GM12878 (cell line): Measurements from ENCODE around the gene NUDT12. TPM values are rescaled to one million over a fixed set of nuclear protein-coding genes. Genes with fewer than 3 reads are reported as not detected.

ENCODE experiments used
- ATAC-seq: fragments of 200-7000 bp; cut with Tn5 transposase; 3 replicates; pipeline ENCODE4 v1.9.1; 2020; ENCODE audit warnings: mild to moderate bottlenecking, moderate library complexity
- BruUV-seq: library from RNA; stranded (reverse); fragments of 400-500 nt; replicated peaks from 2 replicates; lab custom pipeline; 2021; lab: Mats Ljungman, UMichigan
- CTCF ChIA-PET: fragments of 300-600 bp; sonication (Branson Sonifier 250); formaldehyde crosslinking; extraction: SDS; loops from one replicate; lab custom pipeline; 2021; ENCODE audit warnings: inconsistent platforms; lab: Yijun Ruan, JAX
- POLR2A ChIA-PET: fragments of 350-600 bp; formaldehyde crosslinking; extraction: SDS; loops from one replicate; lab custom pipeline; 2021; ENCODE audit warnings: inconsistent platforms; lab: Charles Lee
- RAD21 ChIA-PET: fragments of 300-600 bp; sonication (Branson Sonifier 250); formaldehyde crosslinking; loops from one replicate; lab custom pipeline; 2023; ENCODE audit warnings: antibody characterized with exemption; ENCODE audit not compliant: unreplicated experiment; lab: Charles Lee
- SMC1A ChIA-PET: fragments of 300-600 bp; sonication (Branson Sonifier 250); formaldehyde crosslinking; loops from one replicate; lab custom pipeline; 2023; ENCODE audit not compliant: unreplicated experiment, uncharacterized antibody; lab: Charles Lee
- DNase-seq: peaks from one replicate; pipeline ENCODE4 v3.0.0-alpha.2; 2011; ENCODE audit warnings: low read depth, low spot score
- FAIRE-seq: peaks from 3 replicates; lab custom pipeline; 2011; peaks lifted over from hg19 to GRCh38; lab: Jason Lieb, UNC
- H2AFZ ChIP-seq: 2 replicates; pipeline ENCODE4 v1.6.0; 2011; ENCODE audit warnings: low read depth, low read length, control low read depth; ENCODE audit not compliant: control insufficient read depth
- H3K27ac ChIP-seq: 2 replicates; pipeline ENCODE4 v1.5.1; 2011; ENCODE audit warnings: control low read depth; ENCODE audit not compliant: control insufficient read depth, insufficient read depth
- H3K27me3 ChIP-seq, 2 experiments: replicated peaks in 1 of 2; 2 replicates each; pipeline versions ENCODE4 v1.6.0 to v1.6.1; 2011; ENCODE audit warnings: low read length in 1 of 2; ENCODE audit not compliant: control insufficient read depth in 2 of 2, insufficient read depth in 2 of 2
- H3K36me3 ChIP-seq, 2 experiments: 2 replicates each; pipeline ENCODE4 v1.5.1; 2011; ENCODE audit warnings: low read length in 1 of 2; ENCODE audit not compliant: control insufficient read depth in 2 of 2, insufficient read depth in 2 of 2
- H3K4me1 ChIP-seq: 2 replicates; pipeline ENCODE4 v1.6.1; 2011; ENCODE audit warnings: mild to moderate bottlenecking, low read length, moderate library complexity, mixed read lengths; ENCODE audit not compliant: control insufficient read depth, insufficient read depth
- H3K4me2 ChIP-seq: 2 replicates; pipeline ENCODE4 v1.6.0; 2011; ENCODE audit warnings: control low read depth; ENCODE audit not compliant: control insufficient read depth, insufficient read depth
- H3K4me3 ChIP-seq: fragments of 200-600 bp; sonication (generic); 2 replicates; pipeline ENCODE4 v1.5.1; 2016
- H3K79me2 ChIP-seq: 2 replicates; pipeline ENCODE4 v1.6.0; 2011; ENCODE audit warnings: low read length; ENCODE audit not compliant: control insufficient read depth, insufficient read depth
- H3K9ac ChIP-seq: 2 replicates; pipeline ENCODE4 v1.8.0; 2011; ENCODE audit warnings: low read length, control low read depth, mixed read lengths; ENCODE audit not compliant: control insufficient read depth, insufficient read depth
- H3K9me3 ChIP-seq: replicated peaks from 3 replicates; pipeline ENCODE4 v1.5.1; 2011; ENCODE audit warnings: mild to moderate bottlenecking, low read length; ENCODE audit not compliant: control insufficient read depth, insufficient read depth
- H4K20me1 ChIP-seq: 2 replicates; pipeline ENCODE4 v1.6.0; 2011; ENCODE audit not compliant: control insufficient read depth, insufficient read depth
- BCL11A ChIP-seq: IDR thresholded peaks from 2 replicates; pipeline ENCODE4 v1.6.1; 2011; ENCODE audit warnings: low read depth, low read length
- CEBPB ChIP-seq, 2 experiments: fragments of 150-350 bp in 1 of 2; IDR thresholded peaks; 2 replicates each; pipeline ENCODE4 v1.6.1; 2012 to 2014; ENCODE audit warnings: low read depth in 2 of 2, low read length in 2 of 2, borderline replicate concordance in 1 of 2, inconsistent platforms in 1 of 2
- EED ChIP-seq: sonication (generic); IDR thresholded peaks from 2 replicates; pipeline ENCODE4 v1.6.1; 2016; ENCODE audit warnings: antibody characterized with exemption, low read depth
- EGR1 ChIP-seq, 2 experiments: IDR thresholded peaks; 1 replicate in 1 of 2; 2 replicates in 1 of 2; pipeline ENCODE4 v1.6.1; 2011 to 2012; ENCODE audit warnings: low read depth in 2 of 2, low read length in 2 of 2, borderline replicate concordance in 1 of 2, mild to moderate bottlenecking in 1 of 2, moderate library complexity in 1 of 2
- HDAC6 ChIP-seq: fragments of 200-600 bp; sonication (generic); IDR thresholded peaks from one replicate; pipeline ENCODE4 v1.8.0; 2017; ENCODE audit warnings: antibody characterized with exemption; ENCODE audit not compliant: unreplicated experiment
- IKZF2 ChIP-seq, 2 experiments: fragments of 450-650 bp; IDR thresholded peaks; 2 replicates each; pipeline ENCODE4 v1.6.1; 2017; ENCODE audit warnings: mild to moderate bottlenecking in 2 of 2, moderate library complexity in 2 of 2
- MTA2 ChIP-seq: fragments of 450-650 bp; IDR thresholded peaks from 2 replicates; pipeline ENCODE4 v1.6.1; 2016; ENCODE audit warnings: low read depth, mild to moderate bottlenecking, moderate library complexity
- NFYA ChIP-seq: IDR thresholded peaks from 2 replicates; pipeline ENCODE4 v1.6.1; 2011; ENCODE audit warnings: low read depth, mild to moderate bottlenecking, low read length, improper control_type of control experiment, borderline replicate concordance
- NFYB ChIP-seq: IDR thresholded peaks from 2 replicates; pipeline ENCODE4 v1.6.1; 2011; ENCODE audit warnings: low read depth, mild to moderate bottlenecking, low read length, improper control_type of control experiment, moderate library complexity; ENCODE audit not compliant: insufficient read depth
- NR2C2 ChIP-seq: IDR thresholded peaks from 2 replicates; pipeline ENCODE4 v1.6.1; 2011; ENCODE audit warnings: borderline replicate concordance, low read depth; ENCODE audit not compliant: control insufficient read depth, insufficient read length
- NRF1 ChIP-seq: conservative IDR thresholded peaks from 2 replicates; pipeline ENCODE4 v1.6.1; 2011; ENCODE audit warnings: mild to moderate bottlenecking, low read depth, low read length, improper control_type of control experiment
- POLR2AphosphoS5 ChIP-seq: IDR thresholded peaks from 2 replicates; pipeline ENCODE4 v1.6.1; 2011; ENCODE audit warnings: mild to moderate bottlenecking, low read length, inconsistent platforms
- RB1 ChIP-seq: fragments of 450-650 bp; formaldehyde crosslinking; IDR thresholded peaks from 2 replicates; pipeline ENCODE4 v1.6.1; 2017; ENCODE audit warnings: mild to moderate bottlenecking, borderline replicate concordance
- SMC3 ChIP-seq: IDR thresholded peaks from 2 replicates; pipeline ENCODE4 v1.6.1; 2011; ENCODE audit warnings: low read length, improper control_type of control experiment, borderline replicate concordance
- SP1 ChIP-seq: IDR thresholded peaks from one replicate; pipeline ENCODE4 v1.6.1; 2011; ENCODE audit warnings: low read depth, low read length
- SPI1 ChIP-seq: IDR thresholded peaks from 2 replicates; pipeline ENCODE4 v1.6.1; 2011; ENCODE audit warnings: low read depth, mild to moderate bottlenecking, low read length, moderate library complexity, borderline replicate concordance; ENCODE audit not compliant: insufficient read depth
- TCF7 ChIP-seq: IDR thresholded peaks from 2 replicates; pipeline ENCODE4 v1.6.1; 2014; ENCODE audit warnings: antibody characterized with exemption, borderline replicate concordance
- in situ Hi-C: fragments of 300-500 bp; cut with MboI; formaldehyde crosslinking; loops from 9 replicates; pipeline ENCODE4 v1.14.3; 2018; ENCODE audit warnings: mixed read lengths
- intact Hi-C: fragments of 100-400 bp; cut with micrococcal nuclease; formaldehyde crosslinking; loops from one replicate; pipeline ENCODE4 v1.14.2; 2022; ENCODE audit not compliant: unreplicated experiment
- polyA plus RNA-seq, 11 experiments: library from polyadenylated mRNA; depleted of rRNA in 4 of 11; unstranded in 6 of 11; stranded (reverse) in 5 of 11; fragments of >200 nt; fragmentation: Nextera tagmentation in 4 of 11; fragmentation: Illumina TruSeq in 1 of 11; extraction: Ambion mirVana in 4 of 11; extraction: Trizol in 1 of 11; gene quantifications; 1 replicate in 1 of 11; 2 replicates in 10 of 11; pipeline versions ENCODE4 v1.2.1 to v1.2.3, GENCODE V29; 2011 to 2016; ENCODE audit warnings: inconsistent platforms in 2 of 11, missing spikeins in 2 of 11, low read depth in 1 of 11
- total RNA-seq, 4 experiments: library from RNA; depleted of rRNA in 3 of 4; stranded (reverse); fragments of >200 nt in 3 of 4; fragmentation: Illumina TruSeq in 1 of 4; extraction: Trizol in 1 of 4; gene quantifications; 2 replicates each; pipeline versions ENCODE4 v1.2.1 to v1.2.3, GENCODE V29; 2013 to 2021
- TF ChIP-seq, protein P1 (sequence below): fragments of 450-650 bp; IDR thresholded peaks from 2 replicates; pipeline ENCODE4 v1.6.1; 2016; ENCODE audit warnings: mild to moderate bottlenecking
- TF ChIP-seq, protein P2 (sequence below): fragments of 450-650 bp; formaldehyde crosslinking; IDR thresholded peaks from 2 replicates; pipeline ENCODE4 v1.5.0; 2022; ENCODE audit warnings: mild to moderate bottlenecking, missing genetic modification characterization

NUDT12 gene
- total and polyA plus RNA-seq, 10 of the 15 experiments (the other 5 are each of a cell fraction or from before 2014, with no cell fraction given): 2.9 to 9.0 (median 5.2) TPM

DNA sequence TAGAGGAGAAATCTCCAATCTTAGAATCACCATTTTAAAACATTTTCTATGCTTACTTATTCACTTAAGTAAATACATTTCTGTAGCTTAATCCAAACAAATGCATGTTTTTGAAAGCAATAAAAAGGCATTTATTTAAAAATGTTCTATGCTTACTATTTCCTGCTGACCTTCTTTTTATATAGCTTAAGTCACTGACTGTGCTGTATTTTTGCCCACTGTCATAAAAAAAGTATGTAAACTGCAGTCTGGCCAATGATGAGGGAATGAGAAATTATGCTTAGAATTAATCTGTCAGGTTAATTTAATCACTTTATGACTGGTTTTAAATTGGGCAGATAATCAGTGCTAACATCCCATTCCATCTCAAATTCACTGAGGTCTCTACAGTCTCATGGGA is 20.1 kb downstream of the NUDT12 start:
- intact Hi-C loops (no loop called here), in situ Hi-C loops (no loop called here)
- BruUV-seq: no TSS peak
- Histone ChIP-seq H3K9ac (no peak overlapping the region), H2AFZ (no peak overlapping the region), H3K4me3 (no peak overlapping the region), H3K9me3 (no peaks in the 10 kb centered on the region), H3K79me2 (no peaks in the 10 kb centered on the region), H3K4me1 (no peaks in the 10 kb centered on the region), H3K36me3 (no peaks in the 10 kb centered on the region), H4K20me1 (no peaks in the 10 kb centered on the region), H3K27me3 (no peaks in the 10 kb centered on the region; a peak in 1 of 4 replicates), H3K27ac (no peak overlapping the region), H3K4me2 (no peak overlapping the region)
- no peak for TF ChIP-seq SMC3
- no peak for TF ChIP-seq TCF7
- TF ChIP-seq, protein P1, sequence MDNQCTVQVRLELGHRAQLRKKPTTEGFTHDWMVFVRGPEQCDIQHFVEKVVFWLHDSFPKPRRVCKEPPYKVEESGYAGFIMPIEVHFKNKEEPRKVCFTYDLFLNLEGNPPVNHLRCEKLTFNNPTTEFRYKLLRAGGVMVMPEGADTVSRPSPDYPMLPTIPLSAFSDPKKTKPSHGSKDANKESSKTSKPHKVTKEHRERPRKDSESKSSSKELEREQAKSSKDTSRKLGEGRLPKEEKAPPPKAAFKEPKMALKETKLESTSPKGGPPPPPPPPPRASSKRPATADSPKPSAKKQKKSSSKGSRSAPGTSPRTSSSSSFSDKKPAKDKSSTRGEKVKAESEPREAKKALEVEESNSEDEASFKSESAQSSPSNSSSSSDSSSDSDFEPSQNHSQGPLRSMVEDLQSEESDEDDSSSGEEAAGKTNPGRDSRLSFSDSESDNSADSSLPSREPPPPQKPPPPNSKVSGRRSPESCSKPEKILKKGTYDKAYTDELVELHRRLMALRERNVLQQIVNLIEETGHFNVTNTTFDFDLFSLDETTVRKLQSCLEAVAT: no peak
- no peak for TF ChIP-seq IKZF2 (IDR thresholded peaks at IDR 0.05)
- TF ChIP-seq NFYB: no peak
- no peak for TF ChIP-seq NRF1
- no peak for TF ChIP-seq EED
- TF ChIP-seq HDAC6: no peak
- TF ChIP-seq NR2C2: no peak
- TF ChIP-seq CEBPB (IDR thresholded peaks at IDR 0.05; ENCODE audit: borderline replicate concordance in 1 of 2, low read depth in 2 of 2, low read length in 2 of 2): no peak
- TF ChIP-seq RB1: no peak
- no peak for TF ChIP-seq SPI1
- TF ChIP-seq NFYA: no peak
- no peak for TF ChIP-seq MTA2
- no peak for TF ChIP-seq SP1
- no peak for TF ChIP-seq BCL11A
- no peak for TF ChIP-seq POLR2AphosphoS5
- no peak for TF ChIP-seq EGR1 (IDR thresholded peaks at IDR 0.05; ENCODE audit: borderline replicate concordance in 1 of 2, low read depth in 2 of 2, low read length in 2 of 2)
- TF ChIP-seq, protein P2, sequence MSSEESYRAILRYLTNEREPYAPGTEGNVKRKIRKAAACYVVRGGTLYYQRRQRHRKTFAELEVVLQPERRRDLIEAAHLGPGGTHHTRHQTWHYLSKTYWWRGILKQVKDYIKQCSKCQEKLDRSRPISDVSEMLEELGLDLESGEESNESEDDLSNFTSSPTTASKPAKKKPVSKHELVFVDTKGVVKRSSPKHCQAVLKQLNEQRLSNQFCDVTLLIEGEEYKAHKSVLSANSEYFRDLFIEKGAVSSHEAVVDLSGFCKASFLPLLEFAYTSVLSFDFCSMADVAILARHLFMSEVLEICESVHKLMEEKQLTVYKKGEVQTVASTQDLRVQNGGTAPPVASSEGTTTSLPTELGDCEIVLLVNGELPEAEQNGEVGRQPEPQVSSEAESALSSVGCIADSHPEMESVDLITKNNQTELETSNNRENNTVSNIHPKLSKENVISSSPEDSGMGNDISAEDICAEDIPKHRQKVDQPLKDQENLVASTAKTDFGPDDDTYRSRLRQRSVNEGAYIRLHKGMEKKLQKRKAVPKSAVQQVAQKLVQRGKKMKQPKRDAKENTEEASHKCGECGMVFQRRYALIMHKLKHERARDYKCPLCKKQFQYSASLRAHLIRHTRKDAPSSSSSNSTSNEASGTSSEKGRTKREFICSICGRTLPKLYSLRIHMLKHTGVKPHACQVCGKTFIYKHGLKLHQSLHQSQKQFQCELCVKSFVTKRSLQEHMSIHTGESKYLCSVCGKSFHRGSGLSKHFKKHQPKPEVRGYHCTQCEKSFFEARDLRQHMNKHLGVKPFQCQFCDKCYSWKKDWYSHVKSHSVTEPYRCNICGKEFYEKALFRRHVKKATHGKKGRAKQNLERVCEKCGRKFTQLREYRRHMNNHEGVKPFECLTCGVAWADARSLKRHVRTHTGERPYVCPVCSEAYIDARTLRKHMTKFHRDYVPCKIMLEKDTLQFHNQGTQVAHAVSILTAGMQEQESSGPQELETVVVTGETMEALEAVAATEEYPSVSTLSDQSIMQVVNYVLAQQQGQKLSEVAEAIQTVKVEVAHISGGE (CRISPR knock-in tag): no peak
- ATAC-seq (no peak), FAIRE-seq (no peak), DNase-seq (no peak)
- ChIA-PET POLR2A (no interaction called here), CTCF (interaction anchor here (1.3 to 2.1 kb wide), 2 partner anchors 14 to 66 kb away, joined by 3 to 7 read pairs; no protein-coding TSS in a partner anchor), SMC1A (interaction anchor here (1.2 to 2.1 kb wide), 3 partner anchors 10 to 15 kb away, joined by 3 to 7 read pairs (median 4); no protein-coding TSS in a partner anchor), RAD21 (no interaction called here)
